A673 (cell line): ENCODE measurements around the gene SLC2A9.

Experiments
- EZH2 ChIP-seq: fragments of 200-600 bp; sonication (generic); IDR thresholded peaks from 2 replicates; pipeline ENCODE4 v1.6.1; 2017; ENCODE audit warnings: borderline replicate concordance, low read depth, mild to moderate bottlenecking, mixed read lengths, antibody characterized with exemption, low read length; ENCODE audit not compliant: poor library complexity, severe bottlenecking
- TF ChIP-seq, protein P1 (sequence below): fragments of 300-800, 200-600 bp; sonication (generic); conservative IDR thresholded peaks from 2 replicates; pipeline ENCODE4 v1.5.1; 2017; ENCODE audit warnings: low read depth, mild to moderate bottlenecking, antibody characterized with exemption, low read length, moderate library complexity, mixed read lengths

DNA sequence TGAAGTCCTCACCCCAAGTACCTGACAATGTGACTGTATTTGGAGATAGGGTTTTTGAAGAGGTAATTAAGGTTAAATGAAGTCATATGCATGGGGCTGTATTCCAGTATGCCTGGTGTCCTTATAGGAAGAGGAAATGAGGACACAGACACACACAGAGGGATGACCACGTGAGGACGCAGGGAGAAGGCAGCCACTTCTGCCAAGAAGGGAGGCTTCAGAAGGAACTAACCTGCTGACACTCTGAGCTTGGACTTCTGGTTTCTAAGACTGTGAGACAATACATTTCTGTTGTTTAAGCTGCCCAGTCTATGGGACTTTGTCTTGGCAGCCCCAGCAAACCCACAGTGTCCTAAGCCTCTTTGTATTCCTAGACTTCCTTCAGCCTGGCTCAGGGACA, 3.0 kb upstream of the SLC2A9 start:
- TF ChIP-seq, protein P1, sequence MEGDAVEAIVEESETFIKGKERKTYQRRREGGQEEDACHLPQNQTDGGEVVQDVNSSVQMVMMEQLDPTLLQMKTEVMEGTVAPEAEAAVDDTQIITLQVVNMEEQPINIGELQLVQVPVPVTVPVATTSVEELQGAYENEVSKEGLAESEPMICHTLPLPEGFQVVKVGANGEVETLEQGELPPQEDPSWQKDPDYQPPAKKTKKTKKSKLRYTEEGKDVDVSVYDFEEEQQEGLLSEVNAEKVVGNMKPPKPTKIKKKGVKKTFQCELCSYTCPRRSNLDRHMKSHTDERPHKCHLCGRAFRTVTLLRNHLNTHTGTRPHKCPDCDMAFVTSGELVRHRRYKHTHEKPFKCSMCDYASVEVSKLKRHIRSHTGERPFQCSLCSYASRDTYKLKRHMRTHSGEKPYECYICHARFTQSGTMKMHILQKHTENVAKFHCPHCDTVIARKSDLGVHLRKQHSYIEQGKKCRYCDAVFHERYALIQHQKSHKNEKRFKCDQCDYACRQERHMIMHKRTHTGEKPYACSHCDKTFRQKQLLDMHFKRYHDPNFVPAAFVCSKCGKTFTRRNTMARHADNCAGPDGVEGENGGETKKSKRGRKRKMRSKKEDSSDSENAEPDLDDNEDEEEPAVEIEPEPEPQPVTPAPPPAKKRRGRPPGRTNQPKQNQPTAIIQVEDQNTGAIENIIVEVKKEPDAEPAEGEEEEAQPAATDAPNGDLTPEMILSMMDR = no peak
- TF ChIP-seq EZH2 = no peak
